ENCODE measurements around the gene LTO1. TPM values are rescaled to one million over a fixed set of nuclear protein-coding genes. Genes with fewer than 3 reads are reported as not detected.

Gene LTO1
- total and polyA plus RNA-seq, 10 of the 15 experiments (the other 5 are each of a cell fraction or from before 2014, with no cell fraction given): 2.6 to 27.5 (median 14.4) TPM

GRCh38 chr11:69691463-69691862, 16.3 kb upstream of the LTO1 start:
- H4K20me1 ChIP-seq (ENCODE audit: control insufficient read depth, insufficient read depth): no peaks in the 10 kb centered on the region
- H3K4me3 ChIP-seq: no peak overlapping the region
- 3% methylated on average over 2 of the region's 2 CpGs for WGBS (ENCODE audit: insufficient coverage, insufficient replicate concordance, low lambda C conversion rate, missing lambda C conversion rate)
- no peak for ATAC-seq
- ChIA-PET POLR2A (no interaction called here), RAD21 (ENCODE audit: unreplicated experiment) (no interaction called here), SMC1A (ENCODE audit: uncharacterized antibody, unreplicated experiment) (no interaction called here), CTCF (interaction anchor here (0.9 kb wide), 1 partner anchor 16 kb away, joined by 3 read pairs; the partner anchor contains the start of gene LTO1)
- H3K27me3 ChIP-seq (replicated peaks in 1 of 2; ENCODE audit: control insufficient read depth in 2 of 2, insufficient read depth in 2 of 2, low read length in 1 of 2): no peaks in the 10 kb centered on the region; a peak in 2 of 4 replicates
- no peak overlapping the region for H3K4me2 ChIP-seq (ENCODE audit: control insufficient read depth, insufficient read depth)
- no peaks in the 10 kb centered on the region for H3K79me2 ChIP-seq (ENCODE audit: control insufficient read depth, insufficient read depth, low read length)
- no peaks in the 10 kb centered on the region for H3K4me1 ChIP-seq (ENCODE audit: control insufficient read depth, insufficient read depth, low read length)
- no peaks in the 10 kb centered on the region for H3K36me3 ChIP-seq (ENCODE audit: control insufficient read depth in 2 of 2, insufficient read depth in 2 of 2, low read length in 1 of 2)
- no peaks in the 10 kb centered on the region for H3K9me3 ChIP-seq (replicated peaks; ENCODE audit: control insufficient read depth, insufficient read depth, low read length)
- in situ Hi-C loops (cut with MboI): no loop called here
- H3K9ac ChIP-seq (ENCODE audit: control insufficient read depth, insufficient read depth, low read length): no peak overlapping the region
- no peak overlapping the region for H3K27ac ChIP-seq (ENCODE audit: control insufficient read depth, insufficient read depth)
- no TSS peak for BruUV-seq (replicated peaks)
- intact Hi-C loops (cut with micrococcal nuclease; ENCODE audit: unreplicated experiment): no loop called here
- no peak for TF ChIP-seq KAT2A (conservative IDR thresholded peaks at IDR 0.05; ENCODE audit: control insufficient read depth, low read depth, low read length)
- TF ChIP-seq ESRRA (IDR thresholded peaks at IDR 0.05; ENCODE audit: low read length): no peak
- no peak for TF ChIP-seq EGR1 (IDR thresholded peaks at IDR 0.05; ENCODE audit: borderline replicate concordance in 1 of 2, low read depth in 2 of 2, low read length in 2 of 2)
- H2AFZ ChIP-seq (ENCODE audit: control insufficient read depth, low read depth, low read length): no peak overlapping the region
- DNase-seq (ENCODE audit: low read depth, low spot score): no peak
- no peak for FAIRE-seq

DNA sequence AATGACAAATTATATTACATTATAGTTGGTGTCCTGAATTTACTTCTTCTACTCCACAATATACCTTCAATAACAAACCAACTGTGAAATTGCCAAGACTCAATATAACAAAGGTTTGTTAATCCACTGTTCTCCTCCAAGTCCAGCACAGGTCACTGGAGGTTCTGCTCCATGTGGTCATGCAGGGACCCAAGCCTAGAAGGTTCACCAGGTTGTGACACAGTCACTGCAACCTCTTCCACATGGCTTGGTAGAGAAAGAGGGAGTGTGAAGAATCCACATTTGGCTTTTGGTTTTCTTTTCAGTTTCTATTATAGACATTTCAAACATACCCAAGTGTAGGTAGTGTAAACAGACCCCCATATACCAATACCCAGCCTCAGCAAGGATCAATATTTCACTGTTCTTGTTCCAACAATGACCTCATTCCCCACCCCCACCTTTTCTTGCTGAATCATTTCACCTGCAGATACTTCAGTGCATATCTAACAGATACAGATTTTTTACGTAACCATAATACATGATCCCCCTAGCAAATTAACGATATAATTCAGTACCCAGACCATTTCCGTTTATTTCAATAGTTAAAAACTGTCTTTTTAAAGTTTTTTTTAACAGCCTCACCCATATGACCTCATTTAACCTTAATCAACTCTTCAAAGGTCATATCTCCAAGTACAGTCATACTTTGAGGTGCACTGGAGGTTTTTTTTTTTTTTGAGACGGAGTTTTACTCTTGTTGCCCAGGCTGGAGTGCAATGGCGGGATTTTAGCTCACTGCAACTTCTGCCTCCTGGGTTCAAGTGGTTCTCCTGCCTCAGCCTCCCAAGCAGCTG, 14.5 kb upstream of the LTO1 start:
- H3K4me3 ChIP-seq: no peak overlapping the region
- no TSS peak for BruUV-seq (replicated peaks)
- no peaks in the 10 kb centered on the region for H4K20me1 ChIP-seq (ENCODE audit: control insufficient read depth, insufficient read depth)
- H3K4me2 ChIP-seq (ENCODE audit: control insufficient read depth, insufficient read depth): no peak overlapping the region
- H3K36me3 ChIP-seq (ENCODE audit: control insufficient read depth in 2 of 2, insufficient read depth in 2 of 2, low read length in 1 of 2): no peaks in the 10 kb centered on the region
- no peak overlapping the region for H3K9ac ChIP-seq (ENCODE audit: control insufficient read depth, insufficient read depth, low read length)
- CTCF ChIA-PET: interaction anchor here (0.7 kb wide), 1 partner anchor 14 kb away, joined by 3 read pairs; no protein-coding TSS in a partner anchor
- no peaks in the 10 kb centered on the region for H3K9me3 ChIP-seq (replicated peaks; ENCODE audit: control insufficient read depth, insufficient read depth, low read length)
- no peaks in the 10 kb centered on the region for H3K79me2 ChIP-seq (ENCODE audit: control insufficient read depth, insufficient read depth, low read length)
- POLR2A ChIA-PET: no interaction called here
- in situ Hi-C loops (cut with MboI) (loop anchor here (5.0 to 10.0 kb wide), 2 partner anchors 198 to 505 kb away; no protein-coding TSS in a partner anchor), intact Hi-C loops (cut with micrococcal nuclease; ENCODE audit: unreplicated experiment) (loop anchor here (5.0 kb wide), 1 partner anchor 513 kb away; the partner anchor contains the start of gene FADD)
- no peak overlapping the region for H3K27ac ChIP-seq (ENCODE audit: control insufficient read depth, insufficient read depth)
- no peaks in the 10 kb centered on the region for H3K4me1 ChIP-seq (ENCODE audit: control insufficient read depth, insufficient read depth, low read length)
- FAIRE-seq (no peak), DNase-seq (ENCODE audit: low read depth, low spot score) (no peak), ATAC-seq (no peak)
- SMC1A ChIA-PET (ENCODE audit: uncharacterized antibody, unreplicated experiment): no interaction called here
- H3K27me3 ChIP-seq (replicated peaks in 1 of 2; ENCODE audit: control insufficient read depth in 2 of 2, insufficient read depth in 2 of 2, low read length in 1 of 2): no peaks in the 10 kb centered on the region; a peak in 1 of 4 replicates
- 58% methylated on average over 5 of the region's 5 CpGs for WGBS (ENCODE audit: insufficient coverage, insufficient replicate concordance, low lambda C conversion rate, missing lambda C conversion rate)
- RAD21 ChIA-PET (ENCODE audit: unreplicated experiment): no interaction called here
- H2AFZ ChIP-seq (ENCODE audit: control insufficient read depth, low read depth, low read length): no peak overlapping the region
- TF ChIP-seq MTA2 (IDR thresholded peaks at IDR 0.05; ENCODE audit: low read depth) (no peak), NKRF (conservative IDR thresholded peaks at IDR 0.05) (no peak), PAX8 (IDR thresholded peaks at IDR 0.05) (no peak), JUND (IDR thresholded peaks at IDR 0.05; ENCODE audit: low read depth, low read length) (no peak), STAT1 (conservative IDR thresholded peaks at IDR 0.05) (no peak), ZNF274 (IDR thresholded peaks at IDR 0.05; ENCODE audit: insufficient read depth, insufficient read length) (no peak), MYB (IDR thresholded peaks at IDR 0.05; ENCODE audit: borderline replicate concordance, low read depth, low read length) (no peak), NBN (IDR thresholded peaks at IDR 0.05) (no peak), ZNF24 (IDR thresholded peaks at IDR 0.05) (no peak)
- TF ChIP-seq, protein P1, sequence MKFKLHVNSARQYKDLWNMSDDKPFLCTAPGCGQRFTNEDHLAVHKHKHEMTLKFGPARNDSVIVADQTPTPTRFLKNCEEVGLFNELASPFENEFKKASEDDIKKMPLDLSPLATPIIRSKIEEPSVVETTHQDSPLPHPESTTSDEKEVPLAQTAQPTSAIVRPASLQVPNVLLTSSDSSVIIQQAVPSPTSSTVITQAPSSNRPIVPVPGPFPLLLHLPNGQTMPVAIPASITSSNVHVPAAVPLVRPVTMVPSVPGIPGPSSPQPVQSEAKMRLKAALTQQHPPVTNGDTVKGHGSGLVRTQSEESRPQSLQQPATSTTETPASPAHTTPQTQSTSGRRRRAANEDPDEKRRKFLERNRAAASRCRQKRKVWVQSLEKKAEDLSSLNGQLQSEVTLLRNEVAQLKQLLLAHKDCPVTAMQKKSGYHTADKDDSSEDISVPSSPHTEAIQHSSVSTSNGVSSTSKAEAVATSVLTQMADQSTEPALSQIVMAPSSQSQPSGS (IDR thresholded peaks at IDR 0.05; ENCODE audit: low read length): no peak
